PC-9 (cell line): ENCODE data around the gene KCNQ5.

Experiments used
- EZH2 ChIP-seq: fragments of 200-600 bp; sonication (generic); IDR thresholded peaks from 2 replicates; pipeline ENCODE4 v1.8.0; 2017; ENCODE audit warnings: antibody characterized with exemption, low read depth
- TF ChIP-seq, protein P1 (sequence below): fragments of 200-600 bp; sonication (generic); conservative IDR thresholded peaks from 2 replicates; pipeline ENCODE4 v1.6.1; 2017; ENCODE audit warnings: mixed run types, antibody characterized with exemption, mild to moderate bottlenecking, moderate library complexity

DNA sequence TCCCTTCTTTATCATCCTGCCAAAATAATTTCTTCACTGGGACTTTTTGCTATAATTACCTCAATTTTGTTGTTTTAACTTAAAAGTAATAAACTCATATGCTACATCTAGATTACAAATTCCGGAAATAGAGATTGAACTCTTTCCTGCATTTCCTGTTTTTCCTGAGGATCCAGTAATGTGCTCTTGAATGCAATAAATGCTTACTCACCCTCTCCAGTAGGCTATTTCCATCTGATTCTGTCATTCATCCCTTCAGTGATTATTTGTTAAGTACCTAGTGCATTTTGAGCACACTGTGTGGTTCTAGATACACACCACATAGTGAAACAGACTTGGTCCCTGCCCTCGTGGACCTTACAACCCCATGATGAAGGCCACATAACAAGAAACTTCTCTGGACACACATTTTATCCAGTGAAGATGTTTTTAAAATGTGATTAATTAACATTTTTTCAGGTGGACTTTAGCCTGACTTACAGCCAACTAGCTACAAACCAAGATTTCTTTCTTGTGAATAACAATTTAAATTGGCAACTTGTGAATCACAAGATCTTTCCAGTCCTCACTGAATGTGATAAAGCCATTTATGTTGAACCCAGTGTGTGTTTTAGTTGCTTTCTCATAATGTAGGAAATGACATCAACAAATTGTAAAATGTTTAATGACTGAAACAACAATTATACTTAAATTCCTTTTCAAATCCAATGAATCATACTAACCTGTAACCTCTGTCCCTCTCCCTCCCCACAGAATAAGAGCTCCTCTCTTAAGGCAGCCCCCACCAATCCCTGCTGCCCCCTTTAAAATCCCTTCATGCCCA lies 331.2 kb downstream of the KCNQ5 start:
- TF ChIP-seq EZH2: no peak
- TF ChIP-seq, protein P1, sequence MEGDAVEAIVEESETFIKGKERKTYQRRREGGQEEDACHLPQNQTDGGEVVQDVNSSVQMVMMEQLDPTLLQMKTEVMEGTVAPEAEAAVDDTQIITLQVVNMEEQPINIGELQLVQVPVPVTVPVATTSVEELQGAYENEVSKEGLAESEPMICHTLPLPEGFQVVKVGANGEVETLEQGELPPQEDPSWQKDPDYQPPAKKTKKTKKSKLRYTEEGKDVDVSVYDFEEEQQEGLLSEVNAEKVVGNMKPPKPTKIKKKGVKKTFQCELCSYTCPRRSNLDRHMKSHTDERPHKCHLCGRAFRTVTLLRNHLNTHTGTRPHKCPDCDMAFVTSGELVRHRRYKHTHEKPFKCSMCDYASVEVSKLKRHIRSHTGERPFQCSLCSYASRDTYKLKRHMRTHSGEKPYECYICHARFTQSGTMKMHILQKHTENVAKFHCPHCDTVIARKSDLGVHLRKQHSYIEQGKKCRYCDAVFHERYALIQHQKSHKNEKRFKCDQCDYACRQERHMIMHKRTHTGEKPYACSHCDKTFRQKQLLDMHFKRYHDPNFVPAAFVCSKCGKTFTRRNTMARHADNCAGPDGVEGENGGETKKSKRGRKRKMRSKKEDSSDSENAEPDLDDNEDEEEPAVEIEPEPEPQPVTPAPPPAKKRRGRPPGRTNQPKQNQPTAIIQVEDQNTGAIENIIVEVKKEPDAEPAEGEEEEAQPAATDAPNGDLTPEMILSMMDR: no peak
